Esophagus muscularis mucosa (tissue), 4 donors: Measurements from ENCODE around the gene BLOC1S4. TPM values are rescaled to one million over a fixed set of nuclear protein-coding genes. Genes with fewer than 3 reads are reported as not detected.

ENCODE experiments used
- DNase-seq: peaks from one replicate; pipeline ENCODE4 v3.0.0-alpha.2; 2017; ENCODE audit errors: extremely low spot score
- H3K27ac ChIP-seq, 4 donors: fragments of 200-600 bp; sonication (generic); replicated peaks in 1 of 4; 1 replicate in 3 of 4; 2 replicates in 1 of 4; pipeline ENCODE4 v1.5.1; 2016 to 2019; ENCODE audit warnings: mild to moderate bottlenecking in 1 of 4
- H3K27me3 ChIP-seq, 4 donors: fragments of 200-600 bp; sonication (generic); one replicate each; pipeline versions ENCODE4 v1.5.1 to v1.6.0; 2016 to 2019
- H3K36me3 ChIP-seq, 4 donors: fragments of 200-600 bp; sonication (generic); one replicate each; pipeline ENCODE4 v1.5.1; 2016 to 2019
- H3K4me1 ChIP-seq, 4 donors: fragments of 200-600 bp; sonication (generic); one replicate each; pipeline ENCODE4 v1.5.1; 2016 to 2019
- H3K4me3 ChIP-seq, 4 donors: fragments of 200-600 bp; sonication (generic); 1 replicate in 2 of 4; 2 replicates in 2 of 4; pipeline ENCODE4 v1.5.1; 2016 to 2019; ENCODE audit warnings: mild to moderate bottlenecking in 4 of 4, moderate library complexity in 1 of 4
- H3K9me3 ChIP-seq, 4 donors: fragments of 200-600 bp; sonication (generic); 1 replicate in 3 of 4; 2 replicates in 1 of 4; pipeline ENCODE4 v1.5.1; 2016 to 2019
- CTCF ChIP-seq, 3 experiments: fragments of 200-600 bp in 2 of 3; fragments of 450-650 bp in 1 of 3; sonication (generic) in 2 of 3; IDR thresholded peaks; one replicate each; pipeline ENCODE4 v1.5.1; 2017 to 2019; ENCODE audit warnings: antibody characterized with exemption in 3 of 3, mild to moderate bottlenecking in 2 of 3, moderate library complexity in 1 of 3
- EP300 ChIP-seq: sonication (generic); formaldehyde crosslinking; IDR thresholded peaks from one replicate; pipeline ENCODE4 v1.6.1; 2017; ENCODE audit warnings: antibody characterized with exemption
- POLR2A ChIP-seq: fragments of 450-650 bp; IDR thresholded peaks from one replicate; pipeline ENCODE4 v1.6.1; 2017; ENCODE audit warnings: antibody characterized with exemption, moderate library complexity, mild to moderate bottlenecking, low read depth
- POLR2AphosphoS5 ChIP-seq, 2 donors: sonication (generic); formaldehyde crosslinking; IDR thresholded peaks; one replicate each; pipeline ENCODE4 v1.6.1; 2017; ENCODE audit warnings: antibody characterized with exemption in 2 of 2
- WGBS: methylation state at CpG from one replicate; pipeline ENCODE4 v1.1.5; 2018; 5-methylcytosine and 5-hydroxymethylcytosine counted together
- intact Hi-C: fragments of 100-400 bp; cut with DNase I; formaldehyde crosslinking; loops from one replicate; pipeline ENCODE4 v1.15.1; 2023
- total RNA-seq, 4 donors: library from RNA; depleted of rRNA; stranded (reverse); fragments of >200 nt; gene quantifications; one replicate each; pipeline versions ENCODE4 v1.1.0 to v1.2.1, GENCODE V29; 2016

Gene BLOC1S4
- total RNA-seq, 4 donors from 2014 or later: 15.8 to 21.9 (median 17.9) TPM

GRCh38 chr4:6692379-6692778 is 23.6 kb upstream of the BLOC1S4 start:
- no peaks in the 10 kb centered on the region for H3K9me3 ChIP-seq
- intact Hi-C loops: no loop called here
- no peaks in the 10 kb centered on the region for H3K27me3 ChIP-seq
- H3K4me1 ChIP-seq: peaks cover 0 to 22% (median 14%) of the 10 kb centered on the region in 4 donors
- no peak for TF ChIP-seq EP300
- no peak for TF ChIP-seq POLR2AphosphoS5 (IDR thresholded peaks at IDR 0.05)
- no peak for TF ChIP-seq CTCF (IDR thresholded peaks at IDR 0.05)
- TF ChIP-seq POLR2A: no peak
- no peak overlapping the region for H3K27ac ChIP-seq
- no peak overlapping the region for H3K4me3 ChIP-seq
- WGBS: 85% methylated on average over 5 of the region's 8 CpGs
- DNase-seq: no peak
- H3K36me3 ChIP-seq: peaks cover 0 to 7% (median 0%) of the 10 kb centered on the region in 4 donors

DNA sequence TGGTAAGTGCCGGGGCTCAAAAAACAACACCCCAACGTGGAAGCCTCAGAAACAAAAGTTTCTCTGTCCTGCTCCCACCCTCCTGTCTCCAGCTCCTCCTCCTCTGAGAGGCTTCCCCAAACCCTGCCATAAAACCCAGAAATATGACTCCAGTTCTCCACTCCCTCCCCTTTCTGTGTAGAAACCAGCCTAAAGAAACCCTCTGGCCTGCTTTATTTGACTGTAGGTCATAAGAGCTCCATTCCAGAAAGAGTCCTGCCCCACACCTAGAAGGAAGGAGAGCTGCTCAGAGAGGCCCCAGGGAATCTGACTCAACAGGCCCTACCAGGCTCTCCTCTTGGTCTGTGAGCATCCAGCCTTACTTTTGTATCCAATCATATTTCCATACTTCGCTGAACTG is 23.2 kb upstream of the BLOC1S4 start:
- WGBS: 70% methylated on average over 3 of the region's 3 CpGs
- no peaks in the 10 kb centered on the region for H3K9me3 ChIP-seq
- no peak overlapping the region for H3K27ac ChIP-seq
- H3K36me3 ChIP-seq: peaks cover 0 to 7% (median 0%) of the 10 kb centered on the region in 4 donors
- H3K4me3 ChIP-seq: no peak overlapping the region
- H3K4me1 ChIP-seq: peaks cover 0 to 22% (median 14%) of the 10 kb centered on the region in 4 donors
- intact Hi-C loops: no loop called here
- TF ChIP-seq CTCF (IDR thresholded peaks at IDR 0.05): no peak
- no peak for TF ChIP-seq POLR2AphosphoS5 (IDR thresholded peaks at IDR 0.05)
- no peak for TF ChIP-seq EP300
- TF ChIP-seq POLR2A: no peak
- no peak for DNase-seq
- H3K27me3 ChIP-seq: no peaks in the 10 kb centered on the region

- Histone ChIP-seq H3K27ac (peak within 1 kb of the TSS in 1 of 4 donors; percentile 2), H3K9me3 (no peaks in the 10 kb centered on the region), H3K4me1 (peaks cover 0 to 22% (median 14%) of the 10 kb centered on the region in 4 donors), H3K27me3 (no peaks in the 10 kb centered on the region), H3K36me3 (peaks cover 0 to 7% (median 0%) of the 10 kb centered on the region in 4 donors), H3K4me3 (peak within 1 kb of the TSS in 1 of 4 donors; percentile 7)
- TF ChIP-seq POLR2A (no peak), EP300 (no peak), POLR2AphosphoS5 (IDR thresholded peaks at IDR 0.05) (no peak), CTCF (IDR thresholded peaks at IDR 0.05) (no peak)
- 85% methylated on average over 20 of the region's 29 CpGs for WGBS
- no peak for DNase-seq
- intact Hi-C loops: no loop called here
Observed at GRCh38 chr4:6693231-6694176, 22.5 kb upstream of the BLOC1S4 start, which contains the start of gene S100P. Gene S100P, plus strand, starts transcription at chr4:6693878. Its CDS starts 55 bp downstream, at chr4:6693933.

DNA sequence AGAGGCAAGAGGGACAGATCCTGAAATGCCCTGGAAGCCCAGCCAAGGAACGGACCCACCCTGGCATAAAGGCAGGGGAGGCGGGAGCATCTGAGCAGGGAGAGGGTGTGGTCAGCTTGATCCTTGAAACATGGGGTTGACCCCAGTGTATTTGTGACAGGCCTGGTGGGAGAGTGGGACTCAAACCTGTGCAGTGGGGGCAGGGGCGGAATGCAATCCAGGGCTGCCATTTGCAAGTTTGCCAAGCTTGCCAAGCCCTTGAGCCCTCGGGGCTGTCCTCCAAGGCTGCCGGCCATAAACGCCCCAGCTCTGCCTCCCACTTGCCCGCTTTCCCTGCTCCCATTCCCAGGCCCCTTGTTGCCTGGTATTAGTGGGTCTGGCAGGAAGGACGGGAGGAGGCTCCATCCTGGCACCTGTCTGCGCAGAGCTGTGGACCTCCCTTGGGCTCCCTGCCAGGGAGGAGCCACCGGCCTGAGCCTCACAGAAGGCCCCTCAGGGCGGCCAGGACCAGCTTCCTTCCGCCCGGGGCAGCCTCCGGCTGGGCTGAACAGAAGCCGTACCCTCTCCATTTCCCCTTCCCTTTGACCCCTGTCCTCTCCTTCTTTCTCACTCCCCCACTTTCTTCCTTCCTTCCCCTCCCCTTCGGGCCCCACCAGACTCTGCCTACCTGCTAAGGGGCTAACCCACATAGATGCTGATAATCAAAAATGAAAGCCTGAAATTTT is 21.6 kb upstream of the BLOC1S4 start:
- Histone ChIP-seq H3K36me3 (peaks cover 0 to 9% (median 1%) of the 10 kb centered on the region in 4 donors), H3K4me1 (peaks cover 0 to 18% (median 10%) of the 10 kb centered on the region in 4 donors), H3K9me3 (no peaks in the 10 kb centered on the region), H3K27me3 (no peaks in the 10 kb centered on the region), H3K27ac (peak overlapping the region in 1 of 4 donors; percentile 2), H3K4me3 (peak overlapping the region in 1 of 4 donors; percentile 7)
- WGBS: 72% methylated on average over 16 of the region's 16 CpGs
- intact Hi-C loops: no loop called here
- TF ChIP-seq CTCF (IDR thresholded peaks at IDR 0.05) (no peak), POLR2A (no peak), EP300 (no peak), POLR2AphosphoS5 (IDR thresholded peaks at IDR 0.05) (no peak)
- DNase-seq: no peak
